ENCODE measurements around the gene UNC80.

UNC80 gene

DNA sequence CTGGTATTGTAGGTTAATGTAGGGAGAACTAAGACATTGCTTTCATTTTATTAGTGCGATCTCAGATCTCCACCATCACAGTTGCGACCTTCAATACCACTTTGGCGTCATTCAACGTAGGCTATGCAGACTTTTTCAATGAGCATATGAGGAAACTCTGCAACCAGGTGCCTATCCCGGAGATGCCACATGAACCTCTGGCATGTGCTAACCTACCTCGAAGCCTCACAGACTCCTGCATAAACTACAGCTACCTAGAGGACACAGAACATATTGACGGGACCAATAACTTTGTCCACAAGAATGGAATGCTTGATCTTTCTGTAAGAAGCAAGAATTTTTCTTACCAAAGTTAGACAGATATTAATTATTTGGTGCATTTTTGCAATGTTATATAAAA is 47.3 kb downstream of the UNC80 start:
- no peak for DNase-seq

DNA sequence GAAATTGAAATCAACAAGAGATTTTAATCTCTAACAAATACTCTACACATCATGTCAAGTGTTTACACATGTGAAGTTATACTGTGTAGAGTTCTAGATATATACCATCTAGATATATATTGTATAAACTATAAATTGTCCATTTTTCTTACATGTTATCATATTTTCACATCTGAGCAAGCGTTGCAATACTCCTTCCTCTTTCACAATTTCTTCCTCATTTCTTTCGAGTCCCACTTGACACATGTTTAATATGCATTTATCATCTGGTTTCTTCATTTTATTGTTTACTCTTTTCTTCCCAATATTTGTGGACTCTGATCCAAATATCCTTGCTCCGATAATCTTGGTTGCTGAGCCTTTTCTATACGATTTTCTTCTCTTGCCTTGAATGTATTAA is 50.2 kb downstream of the UNC80 start:
- no peak for DNase-seq

DNA sequence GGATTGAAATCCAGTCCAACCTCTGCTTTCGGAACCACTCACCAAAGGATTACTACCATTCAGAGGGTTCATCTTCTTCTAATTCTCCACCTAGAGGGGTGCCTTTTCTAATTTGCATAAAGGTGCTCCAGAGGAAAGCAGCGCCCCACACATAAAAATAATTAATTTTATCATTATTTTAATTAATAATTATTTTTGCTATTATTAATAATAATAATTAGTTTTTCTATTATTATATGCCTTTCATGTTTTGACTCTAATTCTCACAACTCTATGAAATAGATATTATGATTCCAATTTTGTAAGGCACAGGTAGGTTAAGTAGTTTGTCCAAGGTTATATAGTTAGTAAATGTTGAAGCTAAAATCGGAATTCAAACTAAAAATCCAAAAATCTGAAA is 51.9 kb downstream of the UNC80 start:
- DNase-seq, result no peak

DNA sequence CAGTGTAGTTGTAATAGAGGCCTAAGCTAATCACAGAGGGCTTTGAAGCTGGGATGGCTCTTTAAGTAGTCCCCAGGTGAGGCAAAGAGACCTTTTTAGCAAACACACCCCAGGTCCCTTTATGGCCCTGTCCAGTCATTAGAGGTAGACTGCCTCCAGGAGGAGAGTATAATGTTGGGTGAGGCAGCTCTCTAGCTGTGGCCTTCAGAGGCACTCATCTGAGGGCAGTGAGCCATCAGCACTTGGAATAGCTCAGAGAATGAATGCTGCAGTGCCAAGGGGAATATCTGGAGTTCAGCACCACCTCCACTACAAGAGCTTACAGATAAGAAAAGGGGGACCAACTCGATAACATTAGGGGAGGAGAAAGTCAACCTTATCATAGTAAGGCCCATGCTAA is 52.8 kb downstream of the UNC80 start:
- DNase-seq, result no peak

DNA sequence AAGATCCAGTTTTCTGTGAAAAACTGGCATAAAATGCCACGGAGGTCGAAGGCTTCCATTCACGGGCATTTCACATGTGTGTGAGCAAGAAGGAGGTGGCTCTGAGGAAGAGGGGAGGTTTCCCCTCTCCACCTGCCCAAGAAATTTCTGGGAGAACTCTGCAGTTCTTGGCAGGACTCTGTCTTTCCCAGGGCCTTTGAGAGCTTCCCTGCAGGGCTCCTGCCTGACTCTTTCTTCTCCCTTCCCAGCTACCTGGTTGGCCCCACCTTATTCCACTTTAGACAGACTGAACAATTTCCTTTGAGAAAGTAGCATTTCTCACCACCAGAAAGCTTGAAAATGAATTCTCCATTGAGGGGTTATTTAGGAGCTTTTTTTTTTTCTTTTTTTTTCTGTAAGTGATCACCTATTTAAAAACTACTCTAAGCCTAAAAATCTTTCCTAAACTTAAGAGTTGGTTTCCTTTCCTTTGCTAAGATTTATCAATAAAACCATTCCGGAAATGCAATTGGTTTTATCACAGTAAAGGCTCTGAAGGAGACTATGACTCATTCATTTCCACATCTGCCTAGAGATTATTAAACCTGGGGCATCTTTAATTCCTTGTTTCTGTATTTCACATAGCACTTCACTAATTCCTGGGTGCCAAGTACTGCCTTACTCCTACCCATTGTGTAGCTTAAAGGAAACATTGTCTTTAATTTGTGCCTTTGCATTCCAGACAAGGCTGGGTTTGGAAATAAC is 59.3 kb downstream of the UNC80 start:
- DNase-seq, result no peak

DNA sequence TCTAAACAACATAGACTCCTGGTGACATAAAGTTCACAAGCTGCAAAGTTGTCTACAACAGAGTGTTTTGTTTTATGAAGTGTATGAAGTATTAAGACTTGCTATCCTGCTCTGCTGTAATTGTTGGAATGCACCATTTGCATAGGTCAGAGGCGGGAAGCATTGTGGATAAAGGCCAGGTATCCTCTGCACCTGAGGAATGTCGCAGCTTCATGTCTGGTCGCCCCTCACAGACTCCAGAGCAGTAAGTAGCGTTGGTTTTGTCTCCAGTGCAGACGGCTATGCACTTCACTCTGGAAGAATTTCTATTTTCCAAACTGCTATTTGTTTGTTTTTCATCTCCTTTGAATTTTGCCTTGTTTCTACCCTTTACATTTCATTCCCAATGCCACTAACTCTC is 63.1 kb downstream of the UNC80 start:
- no peak for DNase-seq

DNA sequence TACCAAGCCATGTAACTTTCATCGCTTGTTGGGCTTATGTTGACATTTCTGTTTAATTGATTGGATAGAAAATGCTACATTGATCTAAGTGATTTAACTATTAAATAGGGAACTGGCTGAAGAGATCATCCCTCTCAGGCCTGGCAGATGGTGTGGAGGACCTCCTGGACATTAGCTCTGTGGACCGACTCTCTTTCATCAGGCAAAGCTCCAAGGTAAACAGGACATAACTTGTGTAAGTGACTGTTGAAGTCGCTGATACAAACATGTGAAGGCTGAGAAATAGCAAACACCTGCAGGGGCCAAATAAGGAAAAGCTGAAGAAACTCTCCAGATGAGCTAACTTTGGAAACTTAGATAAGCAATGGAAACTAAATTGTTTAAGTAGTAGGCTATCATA is 68.8 kb downstream of the UNC80 start:
- DNase-seq, result no peak

DNA sequence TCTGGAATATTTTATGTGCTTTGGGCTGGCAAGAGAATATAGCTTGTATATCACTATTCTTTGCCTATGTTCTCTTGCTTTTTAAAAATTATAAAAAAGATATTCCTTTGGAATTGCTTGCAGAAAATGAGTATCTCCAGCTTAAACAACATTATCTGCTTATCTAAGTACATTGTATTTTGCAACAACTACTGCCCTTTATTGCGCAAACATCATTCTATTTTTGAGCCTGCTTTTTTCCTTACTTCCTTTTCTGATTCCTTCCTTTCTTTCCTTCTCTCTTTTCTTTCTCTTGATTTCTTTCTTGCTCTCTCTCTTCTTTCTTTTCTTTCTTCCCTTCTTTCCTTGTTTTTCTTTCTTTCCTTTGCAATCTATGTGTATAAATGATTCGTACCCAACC is 74.0 kb downstream of the UNC80 start:
- no peak for DNase-seq

DNA sequence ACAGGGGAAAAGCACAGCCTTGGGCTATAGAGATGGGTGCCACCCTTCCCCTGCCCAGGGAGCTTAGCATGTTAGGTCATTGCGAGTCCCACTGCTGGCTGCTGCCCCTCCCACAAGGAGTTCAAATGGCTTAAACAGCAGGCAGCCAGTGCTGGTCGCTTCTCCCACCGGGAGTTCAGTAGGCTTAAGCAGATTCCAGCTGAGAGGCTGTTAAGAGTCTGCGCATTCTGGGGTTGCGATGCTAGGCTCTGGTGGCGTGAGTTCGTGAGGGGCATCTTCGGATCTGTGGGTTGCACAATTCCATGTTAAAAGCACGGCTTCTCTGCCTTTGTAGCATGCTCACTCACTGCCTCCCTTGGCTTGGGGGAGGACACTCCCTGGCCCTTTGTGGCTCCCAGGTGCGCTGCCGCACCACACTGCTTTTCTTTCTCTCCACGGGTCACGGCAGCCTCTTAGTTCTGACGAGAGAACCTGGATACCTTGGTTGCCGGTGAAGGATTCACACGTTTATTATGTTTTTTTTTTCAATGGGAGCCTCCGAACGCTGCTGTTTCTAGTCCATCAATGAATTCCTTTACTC is 93.2 kb downstream of the UNC80 start:
- DNase-seq, result no peak

DNA sequence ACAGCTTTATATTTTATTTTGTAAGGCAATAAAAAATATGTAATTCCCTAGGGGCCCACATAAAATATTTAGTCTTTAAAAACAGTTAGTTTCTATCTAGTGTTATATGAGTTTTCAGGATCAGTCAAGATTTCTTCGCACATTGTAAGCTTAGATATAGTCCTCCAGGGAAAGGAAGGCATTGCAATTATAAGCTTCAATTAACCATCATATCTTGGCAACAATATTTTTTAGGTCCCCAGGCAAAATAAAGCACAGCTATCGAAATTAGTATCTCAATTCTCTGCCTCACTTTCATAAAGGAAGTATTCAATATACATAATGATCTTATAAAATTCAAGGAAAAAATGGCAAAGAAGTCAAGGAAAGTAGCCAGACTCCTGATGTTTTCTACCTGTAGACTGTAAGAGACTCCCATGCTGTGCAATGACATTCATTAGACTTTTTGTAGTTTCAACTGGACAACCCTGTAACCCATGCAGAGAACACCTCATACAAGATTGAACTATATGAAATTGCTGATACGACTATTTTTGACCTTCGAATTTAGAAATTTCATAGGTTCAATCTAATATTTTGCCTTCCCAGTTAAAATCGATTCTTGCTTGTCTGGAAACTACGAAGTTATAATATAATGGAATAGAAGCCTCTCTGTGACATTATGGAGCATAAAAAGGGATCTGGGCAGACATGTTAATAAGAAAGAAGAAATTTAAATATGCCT is 96.8 kb downstream of the UNC80 start:
- DNase-seq, result no peak

DNA sequence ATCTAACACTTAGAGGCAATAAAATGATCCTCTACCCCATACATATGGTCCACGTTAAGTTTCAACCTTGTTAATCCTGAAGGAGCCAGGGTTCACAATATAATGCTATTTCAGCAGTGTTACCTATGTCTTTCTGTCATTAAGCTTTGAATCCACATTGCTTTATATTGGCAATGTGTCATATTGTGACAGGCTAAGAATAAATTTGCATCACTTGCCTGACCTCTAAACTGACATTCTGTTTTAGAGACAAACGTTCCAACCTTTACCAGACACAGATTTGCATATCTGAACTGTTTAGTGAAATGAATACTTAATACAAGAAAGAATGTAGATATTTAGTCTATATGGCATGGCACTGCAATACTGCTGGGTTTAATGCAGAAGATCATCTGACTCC is 98.4 kb downstream of the UNC80 start:
- DNase-seq, result no peak

DNA sequence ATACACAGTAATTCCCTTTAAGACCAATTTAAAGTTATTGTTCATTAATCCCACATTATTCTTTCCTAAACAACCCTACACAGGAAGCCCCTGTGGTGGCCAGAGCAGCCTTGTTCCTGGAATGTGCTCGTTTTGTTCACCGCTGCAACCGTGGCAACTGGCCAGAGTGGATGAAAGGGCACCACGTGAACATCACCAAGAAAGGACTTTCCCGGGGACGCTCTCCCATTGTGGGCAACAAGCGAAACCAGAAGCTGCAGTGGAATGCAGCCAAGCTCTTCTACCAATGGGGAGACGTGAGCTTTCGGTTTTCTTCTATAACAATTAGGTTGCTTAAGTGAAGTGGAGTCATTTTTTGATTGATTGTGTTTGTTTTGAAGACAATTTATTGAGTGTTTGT is 101.0 kb downstream of the UNC80 start:
- DNase-seq, result peak; percentile 57

DNA sequence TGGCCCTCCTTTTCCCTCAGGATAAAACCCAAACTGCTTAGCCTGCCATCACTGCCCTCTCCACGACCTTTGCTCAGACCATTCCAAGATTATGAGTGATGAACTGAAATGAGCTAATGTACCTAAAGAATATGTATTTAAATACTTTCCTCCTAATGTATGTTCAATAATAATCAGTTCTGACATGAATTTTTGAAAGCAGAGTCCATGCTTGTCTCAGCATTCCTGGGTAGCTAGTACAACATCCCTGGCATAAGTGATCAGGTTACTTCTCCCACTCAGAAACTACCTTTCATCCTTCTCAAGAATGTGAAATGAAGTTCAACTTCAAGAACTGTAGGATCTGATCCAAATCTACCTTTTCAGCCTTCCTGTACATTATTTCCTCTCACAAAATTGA is 103.6 kb downstream of the UNC80 start:
- no peak for DNase-seq

DNA sequence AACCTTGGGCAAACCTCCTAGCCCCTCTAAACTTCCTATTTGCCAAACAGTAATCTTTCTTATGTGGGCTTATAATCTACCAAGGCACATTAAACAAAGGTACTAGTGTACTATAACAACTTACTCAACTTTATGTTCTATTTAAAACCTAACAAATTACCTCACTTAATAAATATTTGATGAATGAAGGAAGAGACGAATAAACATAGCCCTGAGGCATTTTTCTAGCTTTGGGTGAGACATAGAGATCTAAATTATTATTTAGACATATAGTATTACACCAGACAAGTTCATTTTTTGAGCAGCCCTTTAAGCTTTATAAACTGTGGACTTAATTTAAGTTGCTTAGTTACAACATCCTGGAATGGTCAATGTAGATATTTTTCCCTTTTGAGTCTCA is 104.6 kb downstream of the UNC80 start:
- DNase-seq, result no peak

DNA sequence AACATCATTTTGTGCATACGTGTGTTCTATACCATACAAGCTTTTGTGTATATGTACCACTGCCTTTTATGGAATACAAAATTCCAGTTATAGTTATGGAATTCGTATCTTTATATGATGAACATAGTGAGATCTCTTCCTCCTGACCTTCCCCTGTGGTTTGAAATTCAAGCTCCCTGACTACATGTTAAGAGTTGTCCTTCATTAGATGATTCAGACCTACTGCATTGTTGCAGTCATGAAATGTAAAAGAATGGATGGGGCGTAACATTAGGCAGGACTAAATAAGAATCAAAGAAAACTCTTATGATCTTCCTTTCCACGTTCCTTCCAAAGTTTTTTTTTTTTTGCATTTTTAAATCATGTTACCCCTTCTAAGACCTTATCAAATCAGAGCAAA is 107.1 kb downstream of the UNC80 start:
- DNase-seq, result no peak

DNA sequence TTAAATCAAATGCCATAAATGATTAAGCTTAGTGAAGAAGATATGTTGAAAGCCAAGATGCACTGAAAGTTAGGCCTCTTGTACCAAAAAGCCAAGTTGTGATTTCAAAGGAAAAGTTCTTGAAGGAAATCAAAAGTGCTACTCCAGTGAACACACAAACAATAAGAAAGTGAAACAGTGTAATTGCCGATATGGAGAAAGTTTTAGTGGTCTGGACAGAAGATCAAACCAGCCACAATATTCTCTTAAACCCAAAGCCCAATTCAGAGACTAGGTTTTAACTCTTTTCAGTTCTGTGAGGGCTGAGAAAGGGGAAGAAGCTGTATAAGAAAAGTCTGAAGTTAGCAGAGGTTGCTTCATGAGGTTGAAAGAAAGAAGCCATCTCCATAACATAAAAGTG is 129.0 kb downstream of the UNC80 start:
- DNase-seq, result no peak

DNA sequence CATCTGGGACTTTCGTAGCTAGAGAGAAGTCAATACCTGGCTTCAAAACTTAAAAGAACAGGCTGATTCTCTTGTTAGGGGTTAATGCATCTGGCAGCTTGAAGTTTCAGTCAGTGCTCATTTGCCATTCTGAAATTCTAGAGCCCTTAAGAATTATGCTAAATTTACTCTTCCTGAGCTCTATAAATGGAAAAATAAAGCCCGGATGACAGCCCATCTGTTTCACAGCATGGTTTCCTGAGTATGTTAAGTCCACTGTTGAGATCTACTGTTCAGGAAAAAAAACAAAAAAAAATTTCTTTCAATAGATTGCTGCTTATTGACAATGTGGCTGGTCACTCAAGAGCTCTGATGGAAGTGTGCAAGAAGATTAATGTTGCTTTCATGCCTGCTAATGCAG is 129.5 kb downstream of the UNC80 start:
- no peak for DNase-seq

DNA sequence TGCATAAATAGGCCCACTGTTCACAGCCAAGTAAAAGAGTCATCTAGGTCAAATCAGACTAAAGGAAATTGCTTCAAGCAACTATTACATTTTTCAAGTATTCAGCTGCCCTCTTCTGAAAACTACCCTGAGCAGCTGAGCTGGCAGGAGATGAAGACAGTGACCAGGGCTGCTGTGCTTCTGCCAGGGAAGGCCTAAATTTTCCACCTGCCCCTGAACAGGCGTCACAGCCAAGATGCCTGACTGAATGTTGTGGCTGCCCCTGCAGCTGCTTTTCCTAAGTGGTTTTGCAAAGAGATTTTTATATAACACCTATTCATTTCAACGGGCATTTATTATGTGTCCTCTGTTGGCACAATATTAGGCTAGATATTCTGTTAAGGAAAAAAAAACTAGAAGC is 134.1 kb downstream of the UNC80 start:
- DNase-seq, result peak; percentile 28

DNA sequence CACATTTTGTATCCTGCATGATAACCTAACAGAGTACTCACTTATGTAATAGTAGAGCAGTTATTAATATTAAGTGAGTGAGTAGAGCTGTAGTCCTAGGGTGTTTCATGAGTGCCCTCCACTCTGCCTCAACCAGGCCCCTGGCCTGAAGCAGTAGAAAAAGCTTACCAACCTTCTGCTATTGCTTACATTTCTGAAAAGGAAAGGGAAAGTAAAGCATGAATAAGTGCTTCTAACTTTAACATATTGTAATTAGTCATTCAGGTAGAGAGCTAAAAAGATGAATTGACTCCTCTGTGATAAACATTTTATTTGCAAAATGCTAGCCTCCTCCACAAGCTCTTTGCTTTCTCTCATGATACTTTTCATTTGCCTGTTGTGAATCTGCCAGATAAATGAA is 136.1 kb downstream of the UNC80 start:
- DNase-seq, result no peak

DNA sequence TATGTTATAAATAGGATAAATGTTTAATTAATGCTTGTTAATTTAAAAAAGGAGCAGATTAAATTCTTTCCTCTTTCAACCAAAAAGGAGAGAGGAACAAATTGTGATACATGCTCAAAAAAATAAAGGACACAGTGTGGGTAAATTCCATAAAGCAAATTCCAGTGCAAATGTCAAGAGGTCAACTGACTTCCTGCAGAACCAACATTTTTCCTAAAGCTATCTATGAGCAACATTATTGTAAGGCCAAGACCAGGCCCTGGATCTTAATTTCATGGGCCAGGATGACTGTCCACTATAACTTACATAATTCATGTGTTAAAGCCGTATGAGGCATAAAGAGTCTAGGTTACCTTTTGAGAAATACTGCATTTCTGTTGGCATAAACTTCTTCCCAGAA is 136.9 kb downstream of the UNC80 start:
- no peak for DNase-seq

DNA sequence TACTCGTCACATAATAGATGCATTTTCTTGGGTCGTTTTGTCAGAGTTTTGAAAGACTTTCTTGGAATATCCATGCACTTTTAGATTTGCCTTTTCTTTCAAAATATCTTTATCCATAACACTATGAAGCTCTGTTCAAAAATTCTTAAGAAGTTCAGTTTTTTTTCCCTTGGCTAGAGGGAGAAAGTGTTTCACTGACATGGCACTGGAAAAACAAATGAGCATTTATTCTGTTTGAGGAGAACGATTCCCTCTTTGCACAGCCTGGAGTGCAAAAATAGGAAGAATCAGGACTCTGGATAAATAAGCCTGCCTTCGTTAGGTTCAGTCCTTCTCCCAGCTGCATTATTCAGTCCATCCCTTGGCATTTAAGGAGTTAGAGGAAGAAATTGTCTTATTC is 139.9 kb downstream of the UNC80 start:
- no peak for DNase-seq

DNA sequence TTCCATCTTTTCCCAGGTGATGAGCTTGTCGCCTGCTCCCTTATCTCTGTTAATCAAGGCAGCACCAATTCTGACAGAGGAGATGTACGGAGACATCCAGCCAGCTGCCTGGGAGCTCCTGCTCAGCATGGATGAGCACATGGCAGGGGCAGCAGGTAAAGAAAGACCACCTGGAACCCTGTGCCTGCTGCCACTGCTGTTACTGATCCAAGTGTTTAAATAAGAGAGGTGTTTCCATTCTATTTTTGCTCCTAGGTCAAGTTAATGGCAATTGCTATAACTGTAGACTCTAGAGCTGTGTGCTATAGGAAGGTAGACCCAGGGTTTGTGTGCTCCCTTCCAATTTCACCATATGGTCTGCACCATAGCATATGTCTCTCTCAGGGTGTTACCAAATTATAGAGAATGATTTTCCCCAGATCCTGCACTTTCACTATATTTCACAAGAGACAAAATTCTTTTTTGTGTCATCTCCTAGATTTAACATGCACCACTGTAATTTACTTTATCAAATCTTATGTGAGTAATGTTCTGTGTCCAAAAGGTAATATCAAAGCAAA is 142.2 kb downstream of the UNC80 start:
- no peak for DNase-seq

DNA sequence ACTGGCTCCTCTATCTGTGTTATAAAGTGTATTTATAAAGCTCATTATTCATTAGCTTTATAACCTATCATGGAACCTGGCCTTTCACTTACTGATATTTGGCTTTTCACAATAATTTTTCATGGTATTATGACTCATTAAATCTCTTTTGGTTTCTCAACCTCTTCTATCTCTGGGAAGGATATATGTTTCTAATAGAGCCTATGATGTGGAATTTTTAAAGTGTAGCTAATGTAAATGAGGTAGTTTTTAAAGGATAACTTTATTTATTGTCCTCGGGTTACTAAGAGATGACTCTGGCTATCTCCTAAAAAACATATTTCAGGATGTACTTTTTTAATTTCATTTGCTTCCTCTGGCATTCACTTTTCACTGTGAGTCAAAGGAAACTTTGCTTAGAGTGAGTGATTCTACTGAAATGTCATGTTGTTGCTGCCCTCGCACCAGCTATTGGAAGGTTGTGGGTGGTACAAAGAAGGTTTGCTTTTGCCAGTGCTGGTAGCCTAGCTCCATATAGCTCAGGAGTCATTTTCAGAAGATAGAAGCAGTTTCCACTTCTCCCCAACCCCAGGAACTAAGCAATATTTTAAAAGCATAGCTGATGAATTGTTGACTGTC is 145.6 kb downstream of the UNC80 start:
- DNase-seq, result no peak

DNA sequence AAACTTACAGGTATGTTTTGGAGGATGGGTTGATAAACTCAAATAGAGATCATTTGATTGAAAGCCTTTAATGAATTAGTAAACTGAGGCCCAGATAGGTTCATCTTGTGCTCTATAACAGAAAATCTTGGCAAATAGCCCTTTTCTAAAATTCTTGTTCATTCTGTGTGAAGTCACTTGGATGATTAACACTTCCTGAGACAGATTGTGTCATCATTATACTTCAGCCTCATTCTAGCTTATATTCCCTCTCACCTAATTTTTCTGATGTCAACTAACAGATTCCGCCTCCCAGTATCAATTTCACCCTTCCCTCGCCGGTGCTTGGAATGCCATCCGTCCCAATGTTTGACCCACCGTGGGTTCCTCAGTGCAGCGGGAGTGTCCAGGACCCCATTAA is 146.6 kb downstream of the UNC80 start:
- no peak for DNase-seq
